Caco-2 (cell line): Measurements from ENCODE around the gene CALD1. TPM values are rescaled to one million over a fixed set of nuclear protein-coding genes. Genes with fewer than 3 reads are reported as not detected.

Experiments
- BruUV-seq: library from RNA; stranded (reverse); fragments of 400-500 nt; replicated peaks from 2 replicates; lab custom pipeline; 2021; lab: Mats Ljungman, UMichigan
- CTCF ChIA-PET: fragments of 300-600 bp; sonication (Branson Sonifier 250); formaldehyde crosslinking; loops from one replicate; lab custom pipeline; 2022; ENCODE audit warnings: antibody characterized with exemption; lab: Charles Lee
- POLR2A ChIA-PET: fragments of 300-600 bp; sonication (Branson Sonifier 250); formaldehyde crosslinking; loops from one replicate; lab custom pipeline; 2022; ENCODE audit warnings: antibody characterized with exemption; lab: Charles Lee
- DNase-seq, 2 experiments: peaks; one replicate each; pipeline versions ENCODE4 v3.0.0 to v3.0.0-alpha.2; 2020 to 2022
- H3K27me3 ChIP-seq: replicated peaks from 2 replicates; pipeline ENCODE4 v1.6.0; 2011; ENCODE audit warnings: low read length; ENCODE audit not compliant: control insufficient read depth, insufficient read depth
- H3K36me3 ChIP-seq: 2 replicates; pipeline ENCODE4 v1.5.1; 2011; ENCODE audit warnings: low read length; ENCODE audit not compliant: control insufficient read depth, insufficient read depth
- H3K4me1 ChIP-seq: fragments of 250-450 bp; sonication (Bioruptor Pico); 2 replicates; pipeline ENCODE4 v1.5.1; 2020; ENCODE audit warnings: mild to moderate bottlenecking
- H3K4me3 ChIP-seq: 2 replicates; pipeline ENCODE4 v1.5.1; 2011; ENCODE audit warnings: low read depth, mild to moderate bottlenecking, control low read depth, low read length
- H3K9me3 ChIP-seq: fragments of 250-450 bp; sonication (Bioruptor Pico); 2 replicates; pipeline ENCODE4 v1.5.1; 2020; ENCODE audit warnings: mild to moderate bottlenecking, moderate library complexity
- H3K27ac Mint-ChIP-seq: one replicate; pipeline ENCODE4 v1.8.0; 2022; ENCODE audit warnings: mixed read lengths; ENCODE audit not compliant: unreplicated experiment
- H3K27me3 Mint-ChIP-seq: one replicate; pipeline ENCODE4 v1.8.0; 2022; ENCODE audit warnings: mixed read lengths; ENCODE audit not compliant: insufficient read depth, unreplicated experiment
- H3K36me3 Mint-ChIP-seq: one replicate; pipeline ENCODE4 v1.8.0; 2022; ENCODE audit warnings: mild to moderate bottlenecking, mixed read lengths; ENCODE audit not compliant: insufficient read depth, unreplicated experiment
- H3K4me1 Mint-ChIP-seq: one replicate; pipeline ENCODE4 v1.8.0; 2022; ENCODE audit warnings: low read depth, mixed read lengths; ENCODE audit not compliant: unreplicated experiment
- H3K4me3 Mint-ChIP-seq: one replicate; pipeline ENCODE4 v1.8.0; 2022; ENCODE audit warnings: mild to moderate bottlenecking, moderate library complexity, mixed read lengths; ENCODE audit not compliant: unreplicated experiment
- H3K9me3 Mint-ChIP-seq: one replicate; pipeline ENCODE4 v1.8.0; 2022; ENCODE audit warnings: mixed read lengths; ENCODE audit not compliant: unreplicated experiment
- CTCF ChIP-seq, 2 experiments: fragments of 200-600 bp in 1 of 2; IDR thresholded peaks; 1 replicate in 1 of 2; 2 replicates in 1 of 2; pipeline versions ENCODE4 v1.5.1 to v1.8.0; 2011 to 2022; ENCODE audit warnings: antibody characterized with exemption in 1 of 2, control low read depth in 1 of 2, inconsistent platforms in 1 of 2, low read depth in 1 of 2, low read length in 1 of 2, mild to moderate bottlenecking in 1 of 2, moderate library complexity in 1 of 2; ENCODE audit not compliant: insufficient read depth in 1 of 2, severe bottlenecking in 1 of 2, unreplicated experiment in 1 of 2
- intact Hi-C: fragments of 100-400 bp; cut with micrococcal nuclease; formaldehyde crosslinking; loops from one replicate; pipeline ENCODE4 v1.10.0; 2022; ENCODE audit not compliant: unreplicated experiment
- total RNA-seq: library from RNA; stranded (reverse); gene quantifications from 2 replicates; pipeline ENCODE4 v1.2.3, GENCODE V29; 2022

CALD1 gene
- total RNA-seq, 1 experiment from 2014 or later: 155 TPM

- no peak overlapping the region for H3K27ac Mint-ChIP-seq
- no peaks in the 10 kb centered on the region for H3K9me3 ChIP-seq
- no peaks in the 10 kb centered on the region for H3K27me3 Mint-ChIP-seq
- H3K4me3 Mint-ChIP-seq: no peak overlapping the region
- H3K4me1 Mint-ChIP-seq: peaks cover 44% of the 10 kb centered on the region
- DNase-seq: no peak
- H3K27me3 ChIP-seq: no peaks in the 10 kb centered on the region
- no peaks in the 10 kb centered on the region for H3K9me3 Mint-ChIP-seq
- BruUV-seq: no TSS peak
- intact Hi-C loops: no loop called here
- no peak for TF ChIP-seq CTCF (IDR thresholded peaks at IDR 0.05; ENCODE audit: insufficient read depth in 1 of 2, low read depth in 1 of 2, low read length in 1 of 2, severe bottlenecking in 1 of 2, unreplicated experiment in 1 of 2)
- peaks cover 47% of the 10 kb centered on the region for H3K4me1 ChIP-seq
- CTCF ChIA-PET: no interaction called here
- H3K4me3 ChIP-seq: no peak overlapping the region
- POLR2A ChIA-PET: no interaction called here
- H3K36me3 ChIP-seq: peaks cover 1% of the 10 kb centered on the region; the same call in 1 of the 2 replicates
- peaks cover 90% of the 10 kb centered on the region for H3K36me3 Mint-ChIP-seq
Observed at GRCh38 chr7:134939136-134939535, 159.7 kb downstream of the CALD1 start.

- Histone ChIP-seq H3K4me3 (no peak overlapping the region), H3K36me3 (peaks cover 1% of the 10 kb centered on the region; the same call in 1 of the 2 replicates), H3K27me3 (no peaks in the 10 kb centered on the region), H3K9me3 (no peaks in the 10 kb centered on the region), H3K4me1 (peaks cover 61% of the 10 kb centered on the region)
- intact Hi-C loops: loop anchor here (1.0 to 10.0 kb wide), 7 partner anchors 18 to 506 kb away; partner anchors contain the start of gene CALD1
- ChIA-PET POLR2A (interaction anchor here (1.6 kb wide), 1 partner anchor 250 kb away, joined by 5 read pairs; no protein-coding TSS in a partner anchor), CTCF (interaction anchor here (2.8 kb wide), 1 partner anchor 250 kb away, joined by 15 read pairs; no protein-coding TSS in a partner anchor)
- H3K27me3 Mint-ChIP-seq: no peaks in the 10 kb centered on the region
- TF ChIP-seq CTCF (IDR thresholded peaks at IDR 0.05; ENCODE audit: insufficient read depth in 1 of 2, low read depth in 1 of 2, low read length in 1 of 2, severe bottlenecking in 1 of 2, unreplicated experiment in 1 of 2): no peak
- no peaks in the 10 kb centered on the region for H3K9me3 Mint-ChIP-seq
- BruUV-seq: TSS peak; percentile 90
- peak overlapping the region; percentile 38 for H3K4me3 Mint-ChIP-seq
- H3K27ac Mint-ChIP-seq: peak overlapping the region; percentile 85
- peaks cover 90% of the 10 kb centered on the region for H3K36me3 Mint-ChIP-seq
- peaks cover 47% of the 10 kb centered on the region for H3K4me1 Mint-ChIP-seq
- no peak for DNase-seq
Observed at GRCh38 chr7:134940729-134941128, 161.3 kb downstream of the CALD1 start.

GRCh38 chr7:134941185-134941900 lies 161.9 kb downstream of the CALD1 start:
- peaks cover 52% of the 10 kb centered on the region for H3K4me1 Mint-ChIP-seq
- intact Hi-C loops: loop anchor here (1.0 to 10.0 kb wide), 7 partner anchors 19 to 507 kb away; partner anchors contain the start of gene CALD1
- H3K27ac Mint-ChIP-seq: peak overlapping the region; percentile 85
- TF ChIP-seq CTCF (IDR thresholded peaks at IDR 0.05; ENCODE audit: insufficient read depth in 1 of 2, low read depth in 1 of 2, low read length in 1 of 2, severe bottlenecking in 1 of 2, unreplicated experiment in 1 of 2): no peak
- no peaks in the 10 kb centered on the region for H3K27me3 ChIP-seq
- H3K36me3 Mint-ChIP-seq: peaks cover 91% of the 10 kb centered on the region
- peaks cover 64% of the 10 kb centered on the region for H3K4me1 ChIP-seq
- ChIA-PET POLR2A (interaction anchor here (1.6 kb wide), 1 partner anchor 251 kb away, joined by 5 read pairs; no protein-coding TSS in a partner anchor), CTCF (interaction anchor here (1.0 to 2.8 kb wide), 3 partner anchors 63 to 251 kb away, joined by 3 to 15 read pairs (median 10); no protein-coding TSS in a partner anchor)
- H3K27me3 Mint-ChIP-seq: no peaks in the 10 kb centered on the region
- no peaks in the 10 kb centered on the region for H3K9me3 Mint-ChIP-seq
- BruUV-seq: no TSS peak
- H3K9me3 ChIP-seq: no peaks in the 10 kb centered on the region
- H3K4me3 Mint-ChIP-seq: peak overlapping the region; percentile 38
- peaks cover 1% of the 10 kb centered on the region; the same call in 1 of the 2 replicates for H3K36me3 ChIP-seq
- H3K4me3 ChIP-seq: no peak overlapping the region
- peak; percentile 69 to 70 for DNase-seq
